C4-2B (cell line): Measurements from ENCODE around the gene SLC25A24.

ENCODE experiments used
- ZFX ChIP-seq: fragments of 450-650 bp; IDR thresholded peaks from 2 replicates; pipeline ENCODE4 v1.6.1; 2017
- TF ChIP-seq, protein P1 (sequence below): fragments of 450-650 bp; conservative IDR thresholded peaks from 2 replicates; pipeline ENCODE4 v1.5.1; 2017; ENCODE audit warnings: mild to moderate bottlenecking

GRCh38 chr1:108096089-108096488 lies 104.1 kb downstream of the SLC25A24 start:
- TF ChIP-seq, protein P1, sequence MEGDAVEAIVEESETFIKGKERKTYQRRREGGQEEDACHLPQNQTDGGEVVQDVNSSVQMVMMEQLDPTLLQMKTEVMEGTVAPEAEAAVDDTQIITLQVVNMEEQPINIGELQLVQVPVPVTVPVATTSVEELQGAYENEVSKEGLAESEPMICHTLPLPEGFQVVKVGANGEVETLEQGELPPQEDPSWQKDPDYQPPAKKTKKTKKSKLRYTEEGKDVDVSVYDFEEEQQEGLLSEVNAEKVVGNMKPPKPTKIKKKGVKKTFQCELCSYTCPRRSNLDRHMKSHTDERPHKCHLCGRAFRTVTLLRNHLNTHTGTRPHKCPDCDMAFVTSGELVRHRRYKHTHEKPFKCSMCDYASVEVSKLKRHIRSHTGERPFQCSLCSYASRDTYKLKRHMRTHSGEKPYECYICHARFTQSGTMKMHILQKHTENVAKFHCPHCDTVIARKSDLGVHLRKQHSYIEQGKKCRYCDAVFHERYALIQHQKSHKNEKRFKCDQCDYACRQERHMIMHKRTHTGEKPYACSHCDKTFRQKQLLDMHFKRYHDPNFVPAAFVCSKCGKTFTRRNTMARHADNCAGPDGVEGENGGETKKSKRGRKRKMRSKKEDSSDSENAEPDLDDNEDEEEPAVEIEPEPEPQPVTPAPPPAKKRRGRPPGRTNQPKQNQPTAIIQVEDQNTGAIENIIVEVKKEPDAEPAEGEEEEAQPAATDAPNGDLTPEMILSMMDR = no peak
- TF ChIP-seq ZFX = no peak
